ENCODE results near the gene BHLHE41. TPM values are rescaled to one million over a fixed set of nuclear protein-coding genes. Genes with fewer than 3 reads are reported as not detected.

BHLHE41 gene
- total and polyA plus RNA-seq, 4 donors: 1.7 to 39.0 (median 6.7) TPM

GRCh38 chr12:26112703-26113147 is 12.1 kb downstream of the BHLHE41 start:
- DNase-seq: no peak
- Histone ChIP-seq H3K9me3 (ENCODE audit: control insufficient read depth in 4 of 4, insufficient read depth in 3 of 4, low read length in 3 of 4) (no peaks in the 10 kb centered on the region), H3K27me3 (ENCODE audit: control insufficient read depth in 3 of 3, insufficient read depth in 3 of 3, low read length in 2 of 3) (peaks cover 0 to 16% (median 9%) of the 10 kb centered on the region in 3 donors), H3K9ac (ENCODE audit: insufficient read depth in 1 of 2, low read length in 2 of 2) (no peak overlapping the region), H3K4me3 (no peak overlapping the region), H3K4me1 (ENCODE audit: control insufficient read depth in 5 of 5, insufficient read depth in 5 of 5, low read length in 5 of 5) (peaks cover 0 to 20% (median 4%) of the 10 kb centered on the region in 5 donors), H3K36me3 (ENCODE audit: control insufficient read depth in 4 of 4, insufficient read depth in 4 of 4, low read length in 4 of 4) (no peaks in the 10 kb centered on the region), H3K27ac (ENCODE audit: low read depth in 1 of 2, low read length in 1 of 2) (peak overlapping the region in 1 of 2 donors; percentile 74)
- no peak for TF ChIP-seq CTCF (IDR thresholded peaks at IDR 0.05; ENCODE audit: control extremely low read depth, extremely low read depth)
- ATAC-seq (ENCODE audit: insufficient read depth, low FRiP score): no peak
- WGBS, 2 donors: 91% methylated on average over 8 of the region's 8 CpGs

GRCh38 chr12:26112232-26112631 is 12.6 kb downstream of the BHLHE41 start:
- Histone ChIP-seq H3K27ac (ENCODE audit: low read depth in 1 of 2, low read length in 1 of 2) (no peak overlapping the region), H3K9me3 (ENCODE audit: control insufficient read depth in 4 of 4, insufficient read depth in 3 of 4, low read length in 3 of 4) (no peaks in the 10 kb centered on the region), H3K36me3 (ENCODE audit: control insufficient read depth in 4 of 4, insufficient read depth in 4 of 4, low read length in 4 of 4) (no peaks in the 10 kb centered on the region), H3K9ac (ENCODE audit: insufficient read depth in 1 of 2, low read length in 2 of 2) (no peak overlapping the region), H3K4me3 (no peak overlapping the region), H3K27me3 (ENCODE audit: control insufficient read depth in 3 of 3, insufficient read depth in 3 of 3, low read length in 2 of 3) (peaks cover 0 to 12% (median 9%) of the 10 kb centered on the region in 3 donors), H3K4me1 (ENCODE audit: control insufficient read depth in 5 of 5, insufficient read depth in 5 of 5, low read length in 5 of 5) (peaks cover 0 to 20% (median 4%) of the 10 kb centered on the region in 5 donors)
- 85 to 87% methylated on average over 6 of the region's 6 CpGs for WGBS, 2 donors
- DNase-seq: no peak
- no peak for TF ChIP-seq CTCF (IDR thresholded peaks at IDR 0.05; ENCODE audit: control extremely low read depth, extremely low read depth)
- ATAC-seq (ENCODE audit: insufficient read depth, low FRiP score): no peak

- no peak overlapping the region for H3K9ac ChIP-seq (ENCODE audit: insufficient read depth in 1 of 2, low read length in 2 of 2)
- H3K27me3 ChIP-seq (ENCODE audit: control insufficient read depth in 3 of 3, insufficient read depth in 3 of 3, low read length in 2 of 3): peaks cover 0 to 4% (median 0%) of the 10 kb centered on the region in 3 donors
- no peak for TF ChIP-seq CTCF (IDR thresholded peaks at IDR 0.05; ENCODE audit: control extremely low read depth, extremely low read depth)
- no peaks in the 10 kb centered on the region for H3K9me3 ChIP-seq (ENCODE audit: control insufficient read depth in 4 of 4, insufficient read depth in 3 of 4, low read length in 3 of 4)
- peaks cover 0 to 19% (median 0%) of the 10 kb centered on the region in 5 donors for H3K4me1 ChIP-seq (ENCODE audit: control insufficient read depth in 5 of 5, insufficient read depth in 5 of 5, low read length in 5 of 5)
- peak; percentile 39 to 83 (median 71) for DNase-seq
- WGBS, 2 donors: 52 to 71% methylated on average over 10 of the region's 10 CpGs
- ATAC-seq (ENCODE audit: insufficient read depth, low FRiP score): no peak
- peak overlapping the region in 1 of 2 donors; percentile 34 for H3K27ac ChIP-seq (ENCODE audit: low read depth in 1 of 2, low read length in 1 of 2)
- H3K4me3 ChIP-seq: no peak overlapping the region
- no peaks in the 10 kb centered on the region for H3K36me3 ChIP-seq (ENCODE audit: control insufficient read depth in 4 of 4, insufficient read depth in 4 of 4, low read length in 4 of 4)
Measured at GRCh38 chr12:26109343-26109881, 15.4 kb downstream of the BHLHE41 start.

GRCh38 chr12:26108915-26109314 is 15.9 kb downstream of the BHLHE41 start:
- no peak overlapping the region for H3K9ac ChIP-seq (ENCODE audit: insufficient read depth in 1 of 2, low read length in 2 of 2)

More at GRCh38 chr12:26108915-26109314, 15.9 kb downstream of the BHLHE41 start:
- TF ChIP-seq CTCF (IDR thresholded peaks at IDR 0.05; ENCODE audit: control extremely low read depth, extremely low read depth): no peak
- H3K36me3 ChIP-seq (ENCODE audit: control insufficient read depth in 4 of 4, insufficient read depth in 4 of 4, low read length in 4 of 4): no peaks in the 10 kb centered on the region
- peaks cover 0 to 18% (median 0%) of the 10 kb centered on the region in 5 donors for H3K4me1 ChIP-seq (ENCODE audit: control insufficient read depth in 5 of 5, insufficient read depth in 5 of 5, low read length in 5 of 5)
- no peak for DNase-seq
- H3K27ac ChIP-seq (ENCODE audit: low read depth in 1 of 2, low read length in 1 of 2): no peak overlapping the region
- 71 to 89% methylated on average over 2 of the region's 2 CpGs for WGBS, 2 donors
- no peaks in the 10 kb centered on the region for H3K9me3 ChIP-seq (ENCODE audit: control insufficient read depth in 4 of 4, insufficient read depth in 3 of 4, low read length in 3 of 4)
- H3K4me3 ChIP-seq: no peak overlapping the region
- H3K27me3 ChIP-seq (ENCODE audit: control insufficient read depth in 3 of 3, insufficient read depth in 3 of 3, low read length in 2 of 3): peaks cover 0 to 4% (median 0%) of the 10 kb centered on the region in 3 donors
- ATAC-seq (ENCODE audit: insufficient read depth, low FRiP score): no peak
